GM18499 (cell line): Measurements from ENCODE around the gene SYNPR.

Experiments used
- ATAC-seq: cut with Tn5 transposase; IDR thresholded peaks from one replicate; pipeline ENCODE4 v1.9.1; 2021; ENCODE audit warnings: moderate number of reproducible peaks; ENCODE audit not compliant: insufficient read depth, unreplicated experiment

SYNPR gene

DNA sequence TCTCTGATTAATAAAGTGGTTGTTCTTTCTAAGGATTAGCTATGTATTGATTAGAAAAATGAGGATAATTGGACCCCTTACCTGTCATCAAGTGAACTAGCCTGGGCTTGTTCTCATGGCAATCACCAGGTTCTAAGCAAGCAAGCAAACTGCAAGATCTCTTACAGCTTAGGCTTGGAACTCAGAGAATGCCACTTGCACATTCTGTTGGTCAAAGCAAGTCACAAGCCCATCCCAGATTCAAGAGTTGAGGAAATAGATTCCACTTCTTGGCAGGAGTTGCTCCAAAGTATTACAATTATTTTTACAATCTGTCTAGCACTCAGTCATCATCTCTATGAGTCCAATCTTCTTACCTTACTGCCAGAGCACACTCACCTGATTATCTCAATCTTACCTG, 180.3 kb downstream of the SYNPR start:
- no peak for ATAC-seq

DNA sequence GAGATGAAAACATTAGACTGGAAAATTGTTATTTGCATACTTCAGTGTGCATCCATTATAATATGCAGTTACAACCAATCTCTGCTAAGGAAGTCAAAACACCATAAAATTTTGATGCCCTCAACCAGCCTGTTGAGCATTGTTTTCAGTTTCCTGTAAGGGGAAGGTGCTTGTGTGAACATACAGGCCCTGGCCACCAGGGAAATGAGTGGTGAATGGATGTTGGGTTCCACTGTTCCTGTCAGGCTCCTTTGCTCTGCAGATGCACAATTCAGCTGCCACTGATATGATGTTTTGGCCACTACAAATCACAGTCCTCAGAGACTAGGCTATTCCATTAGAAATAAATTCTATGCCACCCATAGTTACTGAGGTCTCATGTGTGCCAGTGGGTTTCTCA, 184.6 kb downstream of the SYNPR start:
- no peak for ATAC-seq

DNA sequence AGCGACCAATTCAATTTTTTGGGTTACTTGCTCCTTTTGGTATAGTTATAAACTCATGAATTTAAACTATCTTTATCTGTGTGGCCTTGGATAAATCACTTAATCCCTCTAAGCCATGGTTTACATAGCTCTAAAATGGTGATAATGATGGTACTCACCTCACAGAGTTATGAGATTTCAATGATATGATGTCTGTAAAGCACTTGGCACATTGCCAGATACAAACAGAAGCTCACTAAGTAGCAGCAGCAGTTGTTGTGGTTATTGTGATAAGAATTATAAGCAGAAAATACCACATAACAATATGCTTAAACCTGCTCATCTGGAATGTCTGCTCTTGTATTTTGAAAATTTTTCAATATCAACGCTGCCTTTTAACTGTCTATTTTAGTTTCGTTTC, 189.3 kb downstream of the SYNPR start:
- ATAC-seq = no peak

DNA sequence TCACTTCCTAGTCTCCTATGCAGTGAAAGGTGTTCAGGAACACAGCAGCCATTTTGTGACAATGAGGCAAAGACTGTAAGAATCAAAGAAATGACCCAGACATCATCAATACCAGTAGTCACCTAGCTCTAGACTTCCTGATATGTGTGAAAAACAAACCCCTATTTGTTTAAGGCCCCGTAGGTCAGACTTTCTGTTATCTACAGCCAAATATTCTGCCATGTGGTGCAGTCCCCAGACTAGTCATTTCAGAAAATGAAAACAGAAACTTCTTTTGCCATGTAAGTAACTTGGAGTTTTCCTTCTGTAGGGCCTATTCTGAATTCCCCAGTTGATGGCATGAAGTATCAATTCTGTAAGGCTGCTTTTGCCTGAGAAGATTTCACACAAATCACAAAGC, 192.6 kb downstream of the SYNPR start:
- no peak for ATAC-seq

DNA sequence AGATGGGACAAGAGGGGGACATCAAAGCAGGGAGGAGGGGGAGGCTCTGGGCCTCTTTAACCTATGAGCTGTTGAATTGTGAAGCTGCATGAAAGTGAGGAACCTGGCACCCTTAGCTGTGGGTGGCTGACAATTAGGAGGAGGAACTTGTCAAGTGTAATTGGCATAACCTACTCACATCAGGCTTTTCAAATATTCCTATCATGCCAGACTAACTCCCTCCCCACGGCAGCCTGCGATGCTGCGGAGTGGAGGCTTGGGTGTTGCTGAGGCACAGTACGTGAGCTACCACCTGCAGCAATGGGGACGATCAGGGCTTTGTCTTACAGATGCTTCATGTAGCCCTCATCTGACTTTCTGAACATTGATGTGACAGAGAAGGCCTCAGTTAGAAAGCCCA, 193.7 kb downstream of the SYNPR start:
- ATAC-seq = no peak

DNA sequence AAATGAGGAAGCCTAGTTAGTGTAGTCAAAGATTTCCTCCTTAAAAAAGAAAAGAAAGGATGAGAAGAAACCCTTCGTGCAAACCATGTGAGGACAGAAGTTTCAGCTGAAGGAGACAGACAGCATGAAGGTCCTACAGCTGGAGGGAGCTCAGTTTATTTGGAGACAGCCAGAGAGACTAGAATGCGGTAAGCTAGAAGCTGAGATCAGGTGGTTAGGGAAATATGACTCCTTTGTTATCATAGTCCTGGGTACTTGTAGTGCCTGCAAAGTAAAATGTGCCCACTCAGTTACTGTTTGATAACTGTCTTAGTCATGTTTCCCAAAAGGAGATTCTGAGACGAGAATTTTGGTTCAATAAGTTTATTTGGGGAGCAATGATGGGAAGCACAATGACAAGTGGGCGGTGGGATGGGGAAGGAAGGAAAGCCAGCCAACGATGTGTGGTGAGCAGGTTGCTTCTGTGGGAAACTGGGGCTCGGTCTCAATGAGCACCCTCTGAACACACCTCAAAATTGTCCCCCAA, 195.6 kb downstream of the SYNPR start:
- no peak for ATAC-seq

DNA sequence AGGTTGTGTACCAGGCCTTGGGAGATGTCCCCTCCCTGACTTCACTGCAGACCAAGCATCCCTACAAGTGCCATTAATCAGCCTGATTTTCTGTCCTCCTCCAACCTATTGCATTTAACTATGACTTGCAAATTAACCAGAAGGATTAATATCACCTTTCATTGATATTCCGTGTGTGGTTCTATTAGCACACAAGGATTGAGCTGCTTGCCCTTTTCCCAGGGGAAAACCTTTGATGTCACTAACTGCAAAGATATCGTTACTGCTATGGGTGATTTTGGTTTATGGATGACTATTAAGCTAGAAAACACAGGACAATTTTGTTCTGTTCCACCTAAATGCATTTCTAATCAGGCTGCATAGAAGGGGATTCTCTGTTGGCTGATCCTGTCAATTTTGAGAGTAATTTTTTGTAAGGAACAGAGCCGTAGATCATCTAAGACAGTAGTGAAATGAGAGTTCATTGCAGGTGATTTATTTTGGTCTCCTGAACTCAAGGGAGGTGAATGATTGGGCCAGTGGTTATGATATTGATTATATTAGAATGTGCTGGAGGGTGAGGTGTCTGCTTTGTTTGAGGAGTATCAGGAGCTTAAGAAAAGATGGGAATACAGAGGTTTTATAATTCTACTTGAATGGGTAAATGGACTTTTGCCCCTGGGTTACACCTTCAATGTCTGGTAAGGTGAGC, 196.9 kb downstream of the SYNPR start:
- ATAC-seq = no peak

DNA sequence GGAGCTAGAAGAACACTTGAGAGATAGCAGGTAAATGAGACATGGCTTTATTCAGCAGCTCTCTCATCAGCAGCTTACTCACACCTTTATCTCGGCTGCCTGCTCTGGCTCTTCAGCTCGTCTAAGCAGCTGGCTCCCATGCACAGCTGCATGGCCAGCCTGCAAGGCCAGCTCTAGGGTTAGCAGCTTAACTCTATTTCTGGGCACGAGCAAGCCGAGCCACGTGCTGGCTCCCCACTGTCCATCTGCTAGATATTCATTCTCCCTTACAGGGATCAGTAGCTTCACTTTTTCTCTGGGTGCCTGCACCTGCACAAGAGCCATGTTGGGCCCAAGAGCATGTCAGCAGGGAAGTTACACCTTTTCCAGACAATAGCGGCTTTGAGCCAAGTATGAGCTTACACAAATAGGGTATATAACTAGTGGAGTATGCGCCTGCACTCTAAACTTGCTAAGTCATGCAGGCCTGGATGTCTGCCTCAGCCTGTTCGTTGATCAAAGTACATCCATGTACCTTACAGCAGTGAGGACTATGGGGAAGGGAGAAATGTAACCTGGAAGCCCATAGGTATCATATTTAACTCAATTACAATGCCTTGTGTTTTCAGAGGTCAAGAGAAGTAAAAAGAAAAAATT, 199.5 kb downstream of the SYNPR start:
- no peak for ATAC-seq

DNA sequence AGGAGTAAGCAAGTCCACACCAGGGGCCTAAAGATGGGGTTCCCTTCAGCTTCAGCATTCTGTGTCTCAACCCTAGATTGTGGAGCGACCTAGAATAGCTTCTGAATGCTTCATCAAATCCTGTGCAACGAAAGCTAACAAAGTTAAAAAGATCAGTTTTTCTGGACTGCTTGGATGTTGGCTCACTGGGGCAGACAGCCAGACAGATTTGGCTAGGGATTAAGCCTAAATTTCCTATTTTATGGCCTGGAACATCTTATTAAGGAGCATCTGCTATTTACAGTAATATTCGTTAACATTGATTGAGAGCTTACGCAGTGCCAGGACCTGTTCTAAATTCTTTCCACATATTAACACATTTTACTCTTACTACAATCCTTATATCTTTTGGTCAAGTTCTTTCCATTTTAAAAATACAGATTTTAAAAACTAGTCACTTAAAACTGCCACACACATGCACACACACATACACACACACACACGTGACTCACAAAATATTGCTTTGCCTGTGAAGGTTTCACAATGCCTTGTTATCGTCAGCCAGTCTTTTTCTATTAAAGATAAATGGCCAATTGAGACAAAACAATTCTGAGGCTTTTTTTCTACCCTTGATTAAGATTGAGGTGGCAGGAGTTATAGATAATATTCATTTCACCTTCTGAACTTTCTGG, 201.0 kb downstream of the SYNPR start:
- ATAC-seq = no peak

DNA sequence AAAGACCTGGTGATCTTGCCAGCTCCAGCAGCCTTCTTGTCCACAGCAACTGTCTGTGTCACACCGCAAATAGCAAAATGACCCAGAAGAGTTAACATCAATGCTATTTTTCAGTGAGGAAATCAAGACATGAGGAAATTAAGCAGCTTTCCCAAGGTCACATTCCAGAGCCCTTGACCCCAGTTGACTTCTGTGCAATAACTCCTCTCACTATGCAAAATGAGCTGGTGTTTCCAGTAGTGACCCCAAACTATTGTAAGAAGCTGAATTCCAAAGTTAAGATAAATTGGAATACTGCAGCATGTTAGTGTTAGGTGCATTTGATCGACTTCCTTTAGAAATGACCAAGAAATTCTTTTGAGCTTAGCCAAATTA, 201.5 kb downstream of the SYNPR start:
- no peak for ATAC-seq

DNA sequence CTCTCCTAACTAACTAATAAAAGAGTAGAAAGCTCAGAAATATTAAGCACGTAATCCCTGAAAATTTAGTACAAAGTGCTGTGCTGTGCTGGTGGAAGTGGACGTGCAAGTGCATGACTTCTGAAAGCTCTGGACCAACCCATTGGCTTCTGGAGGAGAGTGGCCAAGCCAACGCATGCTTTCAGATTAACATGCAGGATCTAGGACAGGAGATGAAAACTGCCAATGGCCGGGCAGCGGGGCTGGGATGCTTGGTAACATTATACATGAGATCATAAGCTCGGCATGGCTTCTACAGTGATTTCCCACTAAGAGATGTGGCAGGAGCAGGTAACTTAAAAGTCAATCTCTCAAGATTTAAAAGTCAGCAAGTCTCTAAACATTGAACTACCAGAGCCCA, 203.5 kb downstream of the SYNPR start:
- no peak for ATAC-seq

DNA sequence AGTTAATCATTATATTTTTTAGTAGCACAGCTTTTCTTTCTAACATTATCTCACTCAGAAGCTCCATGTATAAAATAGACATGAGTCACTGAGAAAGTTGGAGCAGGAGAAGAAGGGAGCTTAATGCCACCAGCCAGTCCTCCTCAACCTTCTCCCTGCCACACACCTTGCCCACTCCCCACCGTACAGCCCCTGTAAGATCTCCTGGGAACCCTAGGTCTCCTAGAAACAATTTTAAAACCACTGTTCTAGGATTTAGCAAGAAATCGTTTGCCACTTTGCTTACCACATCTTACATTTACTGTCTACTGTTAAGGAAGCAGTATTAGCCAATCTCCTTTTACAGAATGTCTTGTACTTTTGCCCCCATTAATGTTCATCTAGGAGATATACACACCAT, 204.2 kb downstream of the SYNPR start:
- no peak for ATAC-seq

DNA sequence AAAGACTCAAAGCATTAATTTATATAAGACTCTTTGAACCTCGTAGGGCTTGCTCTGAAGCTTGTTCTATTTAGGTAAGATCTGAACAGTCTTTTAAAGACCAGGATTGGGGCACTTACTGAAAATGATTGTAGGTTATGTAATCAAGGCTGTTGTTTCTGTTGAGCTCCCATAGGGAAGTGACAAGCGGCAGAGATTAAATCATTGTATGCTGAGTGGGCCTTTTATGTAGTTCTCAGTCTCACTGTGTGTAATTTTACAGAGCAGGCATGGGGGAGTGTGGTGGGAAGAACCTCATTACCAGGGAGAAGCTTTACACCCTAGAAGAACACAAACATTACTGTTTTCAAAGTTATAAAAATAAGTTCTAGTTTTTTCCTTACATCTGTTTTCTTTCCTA, 214.4 kb downstream of the SYNPR start:
- ATAC-seq = no peak

DNA sequence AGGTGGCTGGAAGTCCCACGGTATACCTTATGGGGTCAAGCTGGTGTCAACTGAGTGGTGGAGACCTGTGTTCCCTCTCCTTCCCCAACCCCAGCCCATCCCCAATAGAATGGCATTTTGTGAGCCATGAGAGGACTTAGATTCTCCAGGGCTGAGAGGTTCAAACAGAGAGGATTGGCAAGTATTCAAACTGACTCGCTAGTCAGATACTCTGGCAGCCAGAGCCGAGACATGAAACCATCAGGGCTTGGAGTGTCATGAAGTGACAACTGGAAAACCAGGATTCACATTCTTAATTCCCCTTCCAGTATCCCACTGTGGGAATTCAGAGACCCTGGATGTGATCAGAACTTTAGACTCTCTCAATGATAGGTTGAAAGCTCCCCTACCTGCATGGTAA, 215.0 kb downstream of the SYNPR start:
- no peak for ATAC-seq

DNA sequence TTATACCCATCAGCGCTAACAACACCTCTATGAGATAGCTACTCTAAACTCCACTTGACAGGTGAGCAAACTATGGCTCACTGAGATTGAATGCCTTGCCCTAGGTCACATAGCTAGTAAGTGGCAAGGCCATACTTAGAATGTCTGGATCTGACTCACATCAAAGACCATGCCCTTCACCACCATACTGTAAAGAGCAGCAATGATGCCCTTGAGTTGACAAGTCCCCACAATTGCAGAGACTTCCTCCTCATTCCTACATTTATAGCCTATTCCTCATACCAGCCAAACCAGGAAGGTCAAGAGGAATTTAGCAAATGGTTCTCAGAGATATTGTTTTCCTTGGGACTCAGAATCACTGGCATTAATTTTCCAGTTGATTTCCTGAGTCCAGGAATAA, 216.5 kb downstream of the SYNPR start:
- ATAC-seq = no peak

DNA sequence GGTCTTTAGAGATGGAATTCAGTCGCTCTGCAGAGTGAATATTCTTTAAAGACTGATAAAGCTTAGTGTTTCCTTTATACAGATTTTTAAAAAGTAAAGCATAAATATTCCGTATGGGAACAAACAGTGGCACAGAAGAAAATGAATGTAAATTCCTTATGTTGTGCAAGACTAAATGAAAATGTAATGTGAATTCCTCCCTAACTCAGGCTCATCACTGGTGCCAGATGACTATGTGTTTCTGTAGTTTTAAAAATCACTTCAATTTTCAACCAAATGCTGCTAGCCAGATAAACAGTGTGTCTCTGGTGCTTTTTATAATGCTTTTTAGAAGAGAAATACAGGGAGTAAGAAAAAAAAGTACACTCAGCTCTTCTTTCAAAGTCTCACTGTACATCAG, 219.5 kb downstream of the SYNPR start:
- no peak for ATAC-seq

DNA sequence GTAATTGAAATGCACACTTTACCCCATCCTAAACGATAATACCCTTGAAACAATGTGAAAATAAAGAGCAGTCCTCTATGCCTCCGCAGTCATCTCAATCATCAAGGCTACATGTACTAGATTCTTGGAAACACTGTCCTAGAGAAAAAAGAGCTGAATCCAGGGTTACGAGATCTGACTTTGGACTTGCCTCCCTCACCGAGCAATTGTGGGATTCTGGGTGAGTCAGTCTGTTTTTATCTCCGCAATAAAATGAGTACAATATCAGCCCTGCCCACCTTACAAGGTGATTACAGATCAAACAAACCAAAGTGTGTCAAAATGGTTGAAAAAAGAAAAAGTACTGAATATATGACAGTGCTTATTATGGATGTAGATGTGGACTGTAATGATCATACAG, 222.1 kb downstream of the SYNPR start:
- ATAC-seq = no peak

DNA sequence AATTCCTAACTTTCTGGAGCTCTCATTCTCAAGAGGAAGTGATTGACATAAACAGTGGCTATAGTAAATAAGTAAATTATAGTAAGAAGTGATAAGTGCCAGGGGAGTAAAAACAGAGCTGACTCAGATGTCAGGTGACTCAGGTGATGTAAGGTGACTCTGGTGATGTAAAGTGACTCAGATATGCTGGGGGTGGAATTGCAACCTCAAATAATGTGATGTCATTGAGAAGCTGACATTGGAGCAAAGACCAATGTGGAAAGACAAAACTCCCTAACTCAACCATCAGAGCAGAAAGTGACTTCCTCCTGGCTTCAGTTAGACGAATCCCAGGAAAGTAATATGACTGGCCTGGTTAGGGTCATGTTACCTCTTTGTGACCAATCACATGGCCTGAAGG, 230.2 kb downstream of the SYNPR start:
- no peak for ATAC-seq

DNA sequence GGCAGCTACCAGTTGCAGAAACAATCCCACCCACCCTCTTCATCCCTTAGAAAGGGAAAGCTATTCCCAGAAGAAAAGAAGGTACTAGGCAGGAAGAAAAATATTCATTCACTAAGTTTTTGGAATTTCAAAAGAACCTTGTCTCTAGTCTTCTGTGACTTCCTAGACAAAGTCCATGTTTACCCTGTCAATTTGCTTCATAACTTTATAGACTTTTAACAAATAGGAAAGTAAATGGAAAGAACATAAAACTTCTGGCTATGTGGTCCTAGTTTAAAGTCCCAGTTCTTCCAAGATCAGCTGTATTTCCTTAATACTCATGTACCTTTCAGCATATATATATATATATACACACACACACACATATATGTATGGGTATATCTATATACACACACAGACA, 230.7 kb downstream of the SYNPR start:
- no peak for ATAC-seq

DNA sequence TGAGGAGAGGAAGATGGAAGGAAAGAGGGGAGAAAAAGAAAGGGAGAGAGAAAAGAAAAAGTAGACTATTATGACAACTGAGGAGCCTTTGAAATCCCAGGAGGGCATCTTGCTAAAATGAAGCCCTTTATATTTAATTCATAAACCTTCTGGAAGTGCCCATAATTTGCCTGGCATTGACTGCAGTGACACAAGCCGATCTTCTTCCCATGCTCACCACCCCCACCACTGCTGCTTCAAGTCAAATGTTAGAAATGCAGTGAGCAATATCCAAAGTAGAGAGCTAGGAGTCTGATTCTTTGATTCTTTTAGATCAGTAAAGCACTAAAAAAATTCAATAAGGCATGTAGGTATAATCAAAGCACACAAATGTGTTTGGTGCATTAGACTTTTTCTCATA, 235.7 kb downstream of the SYNPR start:
- ATAC-seq = no peak

DNA sequence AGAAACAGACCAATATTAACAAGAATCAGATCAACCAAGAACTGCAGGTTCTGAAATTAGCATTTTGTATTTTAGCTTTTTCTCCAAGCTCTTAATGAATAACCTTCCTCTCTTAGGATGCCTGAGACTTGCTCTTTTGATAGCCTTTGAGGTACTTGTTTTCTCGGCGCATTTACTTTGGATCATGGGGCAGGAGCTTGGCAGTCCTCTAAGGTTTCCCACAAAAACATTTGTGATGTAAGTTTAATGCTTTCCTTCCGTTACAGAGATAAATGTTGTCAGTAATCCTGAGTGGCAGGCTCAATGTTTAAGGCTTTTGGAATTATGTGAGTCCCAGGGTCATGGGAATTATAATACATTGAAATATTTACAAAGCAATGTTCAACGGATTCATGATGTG, 236.6 kb downstream of the SYNPR start:
- ATAC-seq = no peak

DNA sequence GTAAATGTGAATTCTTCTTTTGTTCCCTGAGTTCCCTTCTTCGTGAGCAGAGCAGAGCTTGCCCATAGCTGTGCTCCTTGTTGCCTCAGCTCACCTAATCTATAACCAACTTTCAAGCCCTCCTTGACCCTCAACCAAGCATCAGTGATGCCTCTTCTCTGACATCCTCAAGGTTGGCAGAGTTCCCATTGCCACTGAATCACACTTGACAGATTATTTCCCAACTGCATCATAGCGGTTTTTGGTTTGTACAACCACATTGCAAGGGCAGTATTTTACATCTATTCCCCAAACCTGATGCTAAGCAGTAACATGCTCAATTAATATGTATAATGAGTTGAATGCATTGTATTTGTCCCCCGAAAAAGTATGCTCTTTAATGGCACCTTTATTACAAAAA, 241.3 kb downstream of the SYNPR start:
- no peak for ATAC-seq
